GM21423 (cell line): ENCODE results near the gene KHSRP.

Experiments
- ATAC-seq: cut with Tn5 transposase; IDR thresholded peaks from one replicate; pipeline ENCODE4 v1.9.1; 2021; ENCODE audit warnings: mild to moderate bottlenecking, moderate library complexity; ENCODE audit not compliant: unreplicated experiment

KHSRP gene

DNA sequence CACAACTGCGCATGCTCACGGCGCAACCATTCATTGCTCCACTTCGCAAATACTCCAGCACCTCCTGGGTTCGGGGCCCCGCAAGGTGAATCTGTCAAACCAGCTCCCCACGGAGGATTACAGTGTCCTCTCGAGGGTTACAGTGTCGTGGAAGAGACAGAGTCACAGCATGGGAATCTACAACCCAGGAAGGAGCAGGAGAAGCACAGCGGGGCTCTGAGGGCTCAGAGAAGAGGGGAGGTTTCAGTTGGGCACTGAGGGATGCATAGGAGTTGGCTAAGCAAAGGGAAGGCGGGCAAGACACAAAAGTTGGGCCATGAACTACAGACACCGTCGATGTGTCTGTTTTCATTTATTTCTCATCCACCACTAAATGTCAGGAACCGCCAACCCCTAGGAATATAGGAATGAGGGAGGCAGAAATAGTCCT lies 30.6 kb downstream of the KHSRP start:
- no peak for ATAC-seq

DNA sequence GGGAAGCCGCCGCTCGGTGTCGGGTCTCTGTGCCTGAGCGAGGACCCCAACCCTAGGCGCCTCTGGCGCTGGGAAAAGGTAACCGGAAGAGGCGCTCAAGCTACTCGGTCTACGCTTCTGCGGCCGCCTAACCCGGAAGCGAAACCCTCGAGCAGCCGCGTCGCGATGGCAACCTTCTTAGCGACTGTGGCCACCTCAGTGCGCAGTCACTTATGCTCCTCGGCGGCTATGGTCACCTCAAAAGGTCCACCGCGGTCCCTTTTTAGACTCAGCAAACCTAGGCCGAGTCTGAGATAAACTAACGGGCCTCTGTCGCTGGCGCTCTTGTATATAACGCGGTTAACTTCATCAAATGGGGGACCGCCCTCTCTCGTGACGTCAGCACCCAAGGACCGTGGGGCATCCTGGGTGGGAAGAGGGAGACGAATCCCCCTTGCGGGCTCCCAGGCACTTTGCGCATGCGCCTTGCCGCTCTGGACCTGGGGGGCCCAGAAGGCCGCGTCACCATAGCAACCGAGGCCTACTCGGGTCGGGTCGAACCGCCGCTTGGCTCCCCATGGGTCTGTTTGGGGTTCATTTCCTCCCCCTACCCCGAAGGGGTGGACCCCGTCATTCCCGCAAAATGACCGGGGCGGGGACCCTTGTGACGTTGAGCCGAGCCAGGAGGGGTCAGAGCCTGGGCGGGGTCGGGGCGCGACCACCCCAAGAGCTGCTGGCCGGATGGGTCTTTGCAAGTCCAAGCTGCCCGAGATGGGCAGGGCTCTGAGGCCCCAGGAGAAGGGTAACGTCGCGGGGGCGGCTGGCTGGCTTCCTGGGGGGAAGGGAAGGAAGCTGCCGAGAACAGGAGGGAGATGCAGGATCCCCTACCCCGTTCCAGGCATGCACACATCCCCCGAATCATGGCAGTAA lies 31.3 kb downstream of the KHSRP start, which contains the start of gene GTF2F1:
Gene GTF2F1, minus strand, starts transcription at position 91 of the 909 bp plus-strand sequence. CDS start 169 bp downstream, outside the sequence.
- peak; percentile 83 for ATAC-seq

DNA sequence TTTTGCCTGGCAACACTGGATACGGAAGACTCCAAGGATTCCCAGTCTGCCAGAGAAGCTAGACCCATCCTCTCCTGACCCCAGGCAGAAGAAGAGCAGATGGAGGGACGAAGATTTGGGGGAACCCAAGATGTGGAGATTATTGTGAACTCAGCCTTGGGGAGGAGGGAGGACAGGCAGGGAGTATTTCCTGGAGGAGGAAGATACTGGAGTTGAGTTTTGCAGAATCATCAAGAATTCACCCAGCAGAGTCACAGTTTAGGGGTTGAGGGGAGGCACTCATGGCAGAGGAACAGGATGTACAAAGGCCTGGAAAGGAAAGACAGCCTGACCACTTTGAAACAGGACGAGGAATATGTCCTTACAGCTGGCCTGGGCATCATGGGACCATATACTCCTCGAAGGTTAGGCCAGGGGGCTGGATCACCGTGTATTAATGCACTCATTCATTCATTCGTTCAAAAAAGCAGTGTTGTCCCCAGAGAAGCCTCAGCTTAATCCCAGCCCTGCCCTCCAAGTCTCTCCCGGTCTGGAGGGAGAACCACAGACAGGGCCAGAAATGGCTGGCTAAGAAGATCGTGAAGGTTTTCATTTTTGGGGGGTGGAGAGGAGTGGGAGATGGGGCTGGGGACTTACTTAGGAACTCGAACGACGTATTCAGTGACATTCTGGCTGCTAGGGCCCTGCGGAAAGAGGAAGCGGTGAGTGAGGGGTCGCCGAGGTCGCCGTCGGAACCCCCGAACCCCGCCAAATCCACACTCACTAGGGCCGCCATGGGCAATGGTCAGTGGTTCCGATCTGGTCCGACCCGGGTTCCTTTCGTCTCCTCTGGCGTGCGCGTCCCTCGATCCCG lies 32.2 kb downstream of the KHSRP start:
- no peak for ATAC-seq

DNA sequence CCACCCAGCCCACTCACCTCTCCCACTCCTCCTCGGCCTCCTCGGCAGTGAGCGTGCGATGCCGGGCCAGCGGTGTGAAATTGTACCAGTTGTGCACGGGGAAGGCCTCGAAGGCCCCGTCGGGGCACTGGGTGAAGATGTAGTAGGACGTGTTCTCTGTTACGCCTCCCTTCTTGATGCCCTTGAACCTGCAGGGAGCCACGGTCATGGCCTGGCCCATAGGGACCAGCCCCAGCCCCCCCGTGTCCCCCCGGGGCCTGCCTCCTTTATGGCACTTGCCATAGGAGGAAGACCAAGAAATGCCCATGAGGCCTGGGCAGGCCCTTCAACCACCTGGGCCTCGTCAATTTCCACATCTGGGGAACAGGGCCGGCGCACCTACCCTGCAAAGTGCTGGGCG lies 37.2 kb downstream of the KHSRP start:
- no peak for ATAC-seq

DNA sequence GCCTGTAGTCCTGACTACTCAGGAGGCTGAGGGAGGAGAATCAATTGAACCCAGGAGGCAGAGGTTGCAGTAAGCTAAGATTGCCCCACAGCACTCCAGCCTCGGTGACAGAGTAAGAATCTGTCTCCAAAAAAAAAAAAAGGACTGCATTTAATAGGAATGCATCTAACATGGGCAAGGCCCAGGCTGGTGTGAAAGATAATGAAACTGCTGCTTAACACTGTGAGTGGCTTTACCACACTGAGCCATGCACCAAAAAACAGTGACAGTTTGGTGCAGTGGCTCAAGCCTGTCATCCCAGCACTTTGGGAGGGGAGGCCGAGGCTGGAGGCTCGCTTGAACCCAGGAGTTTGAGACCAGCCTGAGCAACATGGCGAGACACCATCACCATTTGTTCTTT lies 40.2 kb downstream of the KHSRP start:
- no peak for ATAC-seq

DNA sequence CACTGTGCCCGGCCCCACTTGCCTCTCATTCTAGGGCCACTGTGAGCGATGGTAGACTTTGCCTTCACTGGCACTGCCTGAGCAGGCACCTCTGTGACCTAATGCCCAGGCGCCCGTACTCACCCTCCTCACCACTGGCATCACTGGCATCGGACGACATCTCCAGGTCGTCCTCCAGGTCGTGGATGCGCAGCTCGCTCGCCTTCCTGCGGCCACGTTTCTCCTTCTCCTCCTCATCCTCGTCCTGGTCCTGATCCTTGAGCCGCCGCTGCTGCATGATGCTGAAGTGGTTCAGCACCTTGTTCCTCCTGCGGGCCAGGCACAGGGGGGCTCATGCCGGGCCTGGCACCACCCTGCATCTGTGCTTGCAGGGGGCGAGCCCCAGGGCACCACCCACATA lies 41.4 kb downstream of the KHSRP start:
- no peak for ATAC-seq

DNA sequence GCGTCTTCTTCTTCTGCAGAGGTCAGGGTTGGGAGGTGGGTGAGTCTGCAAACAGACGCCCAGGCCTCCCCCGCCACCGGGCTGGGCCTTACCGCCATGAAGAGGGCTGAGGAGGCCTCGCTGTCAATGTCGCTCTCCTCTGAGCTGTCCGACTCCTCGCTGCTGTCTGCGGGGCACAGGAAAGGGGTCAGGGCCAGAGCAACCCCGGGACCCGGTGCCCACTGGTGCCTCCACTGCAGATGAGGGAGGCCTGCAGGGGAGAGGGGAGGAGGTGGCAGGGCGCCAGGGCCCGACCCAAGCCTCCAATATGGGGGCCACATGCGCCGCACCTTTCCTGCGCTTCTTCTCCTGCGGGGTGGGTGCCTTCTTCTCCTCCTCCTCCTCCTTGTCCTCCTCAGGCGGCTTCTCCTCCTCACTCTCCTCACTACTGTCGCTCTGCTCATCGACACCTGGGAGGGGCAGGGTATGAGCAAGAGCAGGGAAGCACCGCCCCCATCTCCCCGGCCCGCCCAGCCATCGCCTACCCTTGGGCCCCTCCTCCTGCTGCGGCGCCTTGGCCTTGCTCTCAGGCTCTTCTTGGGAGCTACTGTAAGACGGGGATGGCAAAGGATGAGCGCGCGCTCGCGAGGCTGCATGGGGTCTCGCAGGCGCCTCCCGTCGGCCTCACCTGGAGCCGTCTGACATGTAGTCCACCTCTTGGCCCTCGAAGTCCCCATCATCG lies 43.4 kb downstream of the KHSRP start:
- ATAC-seq = no peak

DNA sequence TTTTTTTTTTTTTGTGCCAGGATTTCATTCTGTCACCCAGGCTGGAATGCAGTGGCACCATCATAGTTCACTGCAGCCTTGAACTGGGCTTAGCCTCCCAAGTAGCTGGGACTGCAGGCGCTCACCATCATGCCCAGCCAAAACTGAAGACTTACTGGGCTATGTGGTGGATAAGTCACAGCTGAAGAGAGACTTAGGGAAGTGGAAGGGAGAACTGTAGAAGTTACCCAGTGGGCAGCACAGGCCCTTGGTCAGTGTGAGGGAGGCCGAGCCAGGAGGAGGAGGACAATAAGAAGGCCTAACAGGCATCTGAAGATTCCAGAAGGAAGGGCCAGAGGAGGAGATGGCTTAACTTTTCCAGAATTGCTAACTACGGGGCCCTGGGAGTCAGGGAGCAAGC lies 44.9 kb downstream of the KHSRP start:
- no peak for ATAC-seq

DNA sequence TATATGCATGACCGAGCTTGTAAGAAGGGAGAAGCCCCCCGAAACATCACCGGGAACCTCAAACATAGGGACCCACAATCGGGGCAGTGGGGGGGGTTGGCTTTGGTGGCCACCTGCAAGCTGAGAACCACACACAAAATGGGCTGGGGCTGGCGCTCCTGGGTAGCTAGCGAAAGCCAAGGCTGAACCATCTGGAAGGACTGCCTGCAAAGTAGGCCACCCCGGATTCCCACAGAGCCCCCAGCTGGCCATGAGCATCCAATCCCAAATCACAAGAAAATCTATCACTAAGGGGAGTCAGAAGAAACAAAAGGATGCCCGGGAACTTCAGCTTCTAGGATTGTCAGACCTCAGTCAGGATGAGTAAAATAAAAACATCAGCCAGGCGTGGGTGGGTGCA lies 46.1 kb downstream of the KHSRP start:
- ATAC-seq = no peak

DNA sequence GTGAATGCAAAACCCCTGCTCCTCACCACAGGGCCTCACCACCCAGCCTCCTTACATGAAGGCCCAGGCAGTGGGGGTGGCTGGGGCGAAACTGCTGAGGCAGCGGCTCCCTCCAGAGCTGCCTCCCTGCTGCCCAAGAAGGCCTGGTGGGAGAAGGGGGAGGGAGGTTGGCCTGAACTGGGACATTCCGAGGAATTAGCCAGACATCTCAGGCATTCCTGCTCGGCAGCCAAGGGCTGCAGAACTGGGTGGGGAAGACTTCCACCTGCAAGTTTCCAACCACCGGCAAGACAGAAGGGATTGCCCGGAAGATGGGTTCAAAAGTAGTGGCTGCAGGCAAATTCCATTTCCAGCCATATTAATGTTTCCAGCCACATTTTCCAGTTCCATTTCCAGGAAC lies 46.6 kb downstream of the KHSRP start:
- no peak for ATAC-seq

DNA sequence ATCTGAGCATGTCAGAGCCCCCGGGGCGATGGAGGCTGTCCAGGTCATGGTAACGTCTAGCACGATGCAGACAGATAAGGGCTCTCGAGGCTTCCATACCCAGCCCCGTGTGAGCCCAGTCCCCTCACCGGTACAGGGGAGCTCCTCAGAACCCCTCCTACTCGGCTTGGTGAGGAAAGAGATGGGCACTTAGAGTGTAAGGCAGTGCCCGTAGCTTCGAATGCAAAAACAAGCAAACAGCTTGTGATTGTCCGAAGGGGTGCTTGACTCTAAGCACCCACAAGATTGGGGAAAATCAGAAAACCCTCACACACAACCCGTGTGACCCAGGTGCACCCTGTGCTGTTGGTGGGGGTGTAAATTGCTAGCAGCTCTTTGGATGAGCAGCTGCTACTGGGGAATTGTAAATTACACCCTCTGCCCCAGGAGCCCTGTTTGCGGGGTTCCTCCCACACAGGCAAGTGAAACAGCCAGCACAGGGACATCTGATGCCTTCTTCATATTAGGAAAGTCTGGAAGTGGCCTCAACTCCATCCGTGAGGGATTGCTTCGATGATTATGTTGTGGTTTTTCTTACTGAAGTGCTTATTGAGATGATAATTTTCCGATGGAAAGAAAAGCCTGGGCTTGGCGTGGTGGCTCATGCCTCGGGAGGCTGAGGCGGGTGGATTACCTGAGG lies 48.0 kb downstream of the KHSRP start:
- ATAC-seq = no peak

DNA sequence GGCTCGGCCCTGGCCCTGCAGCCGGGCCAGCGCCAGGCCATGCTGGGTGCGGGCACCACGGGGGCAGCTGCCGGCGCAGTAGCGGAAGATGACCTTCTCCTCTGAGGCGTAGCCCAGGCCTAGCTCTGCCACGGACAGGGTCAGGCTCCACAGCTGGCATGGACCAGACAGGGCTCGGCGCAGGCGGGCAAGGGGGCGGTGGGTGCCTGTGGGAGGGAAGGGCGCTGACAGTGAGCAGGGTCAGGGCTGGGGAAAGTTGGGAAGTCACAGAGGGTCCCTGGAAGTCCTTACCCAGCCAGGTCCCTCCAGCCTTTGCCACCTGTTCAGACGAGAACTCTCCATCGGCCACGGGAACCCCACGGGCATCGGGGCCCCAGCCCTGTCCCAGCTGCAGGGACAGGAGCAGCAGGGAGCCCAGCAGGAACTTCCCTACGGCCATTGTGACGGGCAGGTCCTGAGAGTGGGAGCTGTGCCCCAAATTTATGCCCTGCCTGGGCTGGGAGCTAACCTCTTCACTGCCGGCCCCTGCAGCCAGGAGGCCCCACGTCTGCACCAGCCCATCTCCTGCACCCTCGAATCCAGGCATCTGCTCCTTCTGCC lies 49.1 kb downstream of the KHSRP start, which contains the start of gene PSPN:
Gene PSPN, minus strand, starts transcription at position 523 of the 600 bp plus-strand sequence. Its CDS starts 84 bp downstream, at position 439.
- no peak for ATAC-seq

DNA sequence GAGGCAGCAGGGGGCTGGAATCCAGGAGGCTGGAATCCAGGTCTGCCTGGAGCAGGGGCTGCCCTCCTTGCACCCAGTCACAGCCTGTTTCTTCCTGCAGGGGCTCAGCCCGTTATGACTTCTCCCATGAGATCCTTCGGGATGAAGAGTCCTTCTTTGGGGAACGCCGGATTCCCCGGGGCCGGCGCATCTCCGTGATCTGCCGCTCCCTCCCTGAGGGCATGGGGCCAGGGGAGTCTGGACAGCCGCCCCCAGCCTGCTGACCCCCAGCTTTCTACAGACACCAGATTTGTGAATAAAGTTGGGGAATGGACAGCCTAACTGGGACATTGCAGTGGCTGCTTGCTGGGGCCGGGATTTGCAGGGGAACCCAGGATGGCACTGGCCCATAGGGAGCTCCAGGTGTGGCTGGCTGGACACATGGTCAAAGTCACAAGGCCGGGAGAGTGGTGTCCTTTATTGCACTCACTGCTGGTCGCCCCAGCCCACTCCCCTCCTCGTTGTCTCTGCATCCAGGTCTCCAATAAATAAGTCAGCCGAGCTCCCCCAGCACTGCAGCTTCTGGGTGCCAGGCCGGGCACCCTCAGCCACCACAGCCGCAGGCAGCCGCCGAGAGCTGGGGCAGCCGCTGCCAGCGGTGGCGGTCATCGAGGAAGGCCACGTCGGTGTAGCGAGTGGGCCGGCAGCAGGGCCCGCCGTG lies 49.8 kb downstream of the KHSRP start:
- ATAC-seq = no peak

DNA sequence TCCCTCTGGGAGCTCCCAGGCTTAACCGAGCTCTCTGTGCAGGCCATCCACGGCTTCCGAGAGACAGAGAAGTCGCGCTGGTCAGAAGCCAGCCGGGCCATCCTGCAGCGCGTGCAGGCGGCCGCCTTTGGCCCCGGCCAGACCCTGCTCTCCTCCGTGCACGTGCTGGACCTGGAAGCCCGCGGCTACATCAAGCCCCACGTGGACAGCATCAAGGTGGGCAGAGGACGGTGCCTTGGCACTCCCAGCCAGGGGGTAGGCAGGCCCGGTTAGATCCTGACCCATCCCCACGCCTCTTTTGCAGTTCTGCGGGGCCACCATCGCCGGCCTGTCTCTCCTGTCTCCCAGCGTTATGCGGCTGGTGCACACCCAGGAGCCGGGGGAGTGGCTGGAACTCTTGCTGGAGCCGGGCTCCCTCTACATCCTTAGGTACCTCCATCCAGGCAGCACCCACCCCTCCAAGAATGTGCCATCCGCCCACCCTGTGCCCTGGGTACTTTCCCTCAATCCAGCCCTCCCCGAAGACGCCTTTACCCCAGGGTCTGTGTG lies 50.4 kb downstream of the KHSRP start:
- ATAC-seq = no peak

DNA sequence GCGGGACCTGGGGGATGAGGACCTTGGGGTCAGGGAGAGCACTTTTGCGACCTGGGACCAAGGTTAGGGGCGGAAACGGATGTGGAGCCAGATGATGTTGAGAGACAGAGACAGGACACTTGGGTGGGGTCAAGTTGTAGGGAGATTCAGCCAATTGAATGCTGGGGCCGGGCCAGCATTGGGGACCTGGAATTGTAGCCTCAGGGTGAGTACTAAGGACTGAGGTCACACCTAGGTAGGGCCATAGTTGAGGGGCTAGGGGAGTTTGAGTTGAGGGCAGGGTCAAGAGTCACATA lies 50.9 kb downstream of the KHSRP start:
- ATAC-seq = no peak

DNA sequence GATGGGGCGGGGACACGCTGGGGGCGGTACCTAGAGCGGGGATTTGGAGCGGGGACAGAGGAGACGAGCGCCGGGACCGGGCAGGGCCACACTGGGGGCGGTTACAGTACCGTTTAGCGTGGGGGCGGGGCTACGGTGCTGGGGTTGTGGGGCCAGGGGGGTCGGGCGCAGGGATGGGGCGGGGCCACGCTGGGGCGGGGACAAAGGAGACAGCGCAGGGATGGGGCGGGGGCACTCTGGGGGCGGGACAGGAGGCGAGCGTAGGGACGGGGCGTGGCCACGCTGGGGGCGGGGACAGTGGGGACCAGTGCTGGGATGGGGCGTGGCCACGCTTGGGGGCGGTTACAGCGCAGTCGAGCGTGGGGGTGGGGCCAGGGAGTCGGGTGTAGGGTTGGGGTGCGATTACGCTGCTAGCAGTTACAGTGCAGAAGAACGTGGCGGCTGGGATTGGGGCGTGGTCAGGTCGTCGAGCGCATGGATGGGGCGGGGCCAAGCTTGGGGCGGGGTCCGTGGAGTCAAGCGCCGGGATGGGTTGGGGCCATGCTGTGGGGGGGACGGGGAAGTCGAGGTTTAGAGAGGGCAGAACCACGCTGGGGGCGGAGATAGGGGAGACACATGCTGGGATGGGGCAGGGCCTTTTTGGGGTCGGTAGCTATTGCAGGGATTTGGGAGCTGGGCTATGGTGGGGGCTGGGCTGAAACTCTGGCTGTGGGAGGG lies 51.4 kb downstream of the KHSRP start:
- peak; percentile 48 for ATAC-seq

DNA sequence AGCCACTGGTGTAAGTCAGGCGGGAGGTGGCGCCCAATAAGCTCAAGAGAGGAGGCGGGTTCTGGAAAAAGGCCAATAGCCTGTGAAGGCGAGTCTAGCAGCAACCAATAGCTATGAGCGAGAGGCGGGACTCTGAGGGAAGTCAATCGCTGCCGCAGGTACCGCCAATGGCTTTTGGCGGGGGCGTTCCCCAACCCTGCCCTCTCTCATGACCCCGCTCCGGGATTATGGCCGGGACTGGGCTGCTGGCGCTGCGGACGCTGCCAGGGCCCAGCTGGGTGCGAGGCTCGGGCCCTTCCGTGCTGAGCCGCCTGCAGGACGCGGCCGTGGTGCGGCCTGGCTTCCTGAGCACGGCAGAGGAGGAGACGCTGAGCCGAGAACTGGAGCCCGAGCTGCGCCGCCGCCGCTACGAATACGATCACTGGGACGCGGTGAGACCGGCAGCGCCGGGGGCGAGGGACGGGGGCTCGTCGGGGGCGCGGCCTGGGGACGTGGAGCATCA lies 52.0 kb downstream of the KHSRP start, which contains the start of gene ALKBH7:
Gene ALKBH7, plus strand, starts transcription at position 201 of the 502 bp plus-strand sequence. Its CDS starts 27 bp downstream, at position 228.
- ATAC-seq = peak; percentile 71

DNA sequence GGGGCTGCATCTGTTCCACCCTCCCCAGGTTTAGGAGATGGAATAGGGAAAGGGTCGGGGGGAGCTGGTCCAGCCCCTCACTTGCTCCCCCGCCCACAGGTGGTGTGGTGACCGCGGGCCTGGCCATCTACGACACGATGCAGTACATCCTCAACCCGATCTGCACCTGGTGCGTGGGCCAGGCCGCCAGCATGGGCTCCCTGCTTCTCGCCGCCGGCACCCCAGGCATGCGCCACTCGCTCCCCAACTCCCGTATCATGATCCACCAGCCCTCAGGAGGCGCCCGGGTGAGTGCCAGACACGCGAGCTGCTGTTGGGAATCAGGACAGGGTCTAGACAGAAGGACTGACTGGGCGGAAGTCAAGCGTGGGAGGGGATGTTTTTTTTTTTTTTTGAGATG lies 60.3 kb downstream of the KHSRP start:
- ATAC-seq = no peak
